Ovary (tissue), 1 donor: ENCODE measurements around the gene SPRR1A.

Experiments used
- EP300 ChIP-seq: sonication (generic); formaldehyde crosslinking; IDR thresholded peaks from one replicate; pipeline ENCODE4 v1.6.1; 2017; ENCODE audit warnings: antibody characterized with exemption
- POLR2A ChIP-seq: fragments of 450-650 bp; IDR thresholded peaks from one replicate; pipeline ENCODE4 v1.6.1; 2017; ENCODE audit warnings: antibody characterized with exemption, mild to moderate bottlenecking, moderate library complexity

- TF ChIP-seq POLR2A (no peak), EP300 (no peak)
Observed at GRCh38 chr1:152969036-152969435, 14.8 kb upstream of the SPRR1A start.
